TTC549 (cell line): ENCODE results near the gene GALNT8.
"Not testable (repeated sequence)": the region's sequence is repeated elsewhere in the genome, so short reads cannot be mapped to it uniquely, and the experiment has no call there.

Source experiments
- FAIRE-seq: peaks from 2 replicates; lab custom pipeline; 2012; peaks lifted over from hg19 to GRCh38; lab: Jason Lieb, UNC

The GALNT8 gene

GRCh38 chr12:4719821-4720636 lies at the start of gene GALNT8:
Gene GALNT8 (plus strand): TSS chr12:4720400. CDS start chr12:4720678, 278 bp downstream.
- FAIRE-seq: no peak

- no peak for FAIRE-seq
These were observed 40.5 kb upstream of the GALNT8 start for GRCh38 chr12:4679711-4680110.

GRCh38 chr12:4681732-4682131 lies 38.5 kb upstream of the GALNT8 start:
- no peak for FAIRE-seq

GRCh38 chr12:4685317-4685716 lies 34.9 kb upstream of the GALNT8 start:
- FAIRE-seq: no peak

- no peak for FAIRE-seq
These were observed 29.4 kb upstream of the GALNT8 start for GRCh38 chr12:4690760-4691159.

- FAIRE-seq: no peak
These were observed 19.6 kb upstream of the GALNT8 start for GRCh38 chr12:4700621-4701026.

GRCh38 chr12:4701395-4702190 lies 18.6 kb upstream of the GALNT8 start:
- no peak for FAIRE-seq

GRCh38 chr12:4703676-4704075 lies 16.5 kb upstream of the GALNT8 start:
- FAIRE-seq: no peak

GRCh38 chr12:4705824-4706223 lies 14.4 kb upstream of the GALNT8 start:
- FAIRE-seq: no peak

- no peak for FAIRE-seq
These were observed 12.9 kb upstream of the GALNT8 start for GRCh38 chr12:4707306-4707705.

- FAIRE-seq: no peak
These were observed 10.1 kb upstream of the GALNT8 start for GRCh38 chr12:4710113-4710512.

GRCh38 chr12:4714879-4715278 lies 5.3 kb upstream of the GALNT8 start:
- FAIRE-seq: no peak

- FAIRE-seq: no peak
These were observed 2.4 kb upstream of the GALNT8 start for GRCh38 chr12:4717806-4718205.

- FAIRE-seq: no peak
These were observed 416 bp downstream of the GALNT8 start for GRCh38 chr12:4720637-4720995.

- not testable (repeated sequence) for FAIRE-seq
These were observed 1.4 kb downstream of the GALNT8 start for GRCh38 chr12:4721587-4721986.

GRCh38 chr12:4723226-4723625 lies 3.0 kb downstream of the GALNT8 start:
- no peak for FAIRE-seq

GRCh38 chr12:4725057-4725456 lies 4.9 kb downstream of the GALNT8 start:
- FAIRE-seq: no peak

- no peak for FAIRE-seq
These were observed 14.6 kb downstream of the GALNT8 start for GRCh38 chr12:4734625-4735340.

GRCh38 chr12:4736091-4736490 lies 15.9 kb downstream of the GALNT8 start:
- no peak for FAIRE-seq

- no peak for FAIRE-seq
These were observed 18.3 kb downstream of the GALNT8 start for GRCh38 chr12:4738541-4738940.

GRCh38 chr12:4742416-4742970 lies 22.3 kb downstream of the GALNT8 start:
- no peak for FAIRE-seq

GRCh38 chr12:4743046-4743445 lies 22.8 kb downstream of the GALNT8 start:
- no peak for FAIRE-seq

GRCh38 chr12:4744709-4745108 lies 24.5 kb downstream of the GALNT8 start:
- no peak for FAIRE-seq
